Activated naive CD4-positive, alpha-beta T cell treated with anti-CD3 and anti-CD28 coated beads, Interleukin-2, amount 10 ng/mL, durations not matched to agents 5 hours and 36 hours (primary cell): ENCODE measurements around the gene TAF12. TPM values are rescaled to one million over a fixed set of nuclear protein-coding genes. Genes with fewer than 3 reads are reported as not detected.

Experiments
- total RNA-seq, 2 experiments: library from RNA; stranded (reverse); gene quantifications; one replicate each; pipeline ENCODE4 v1.2.3, GENCODE V29; 2021

The TAF12 gene
- total RNA-seq = 10 to 100 TPM; 30.9 to 31.8 TPM

GRCh38 chr1:28642847-28643635 is at the start of gene TAF12:
TAF12 (minus strand) TSS chr1:28643067; CDS start chr1:28622081, 20,986 bp downstream.

GRCh38 chr1:28668191-28668955 is 25.5 kb upstream of the TAF12 start, which contains the start of gene GMEB1:
GMEB1 (plus strand) TSS chr1:28668784; CDS start chr1:28683613, 14,829 bp downstream.

DNA sequence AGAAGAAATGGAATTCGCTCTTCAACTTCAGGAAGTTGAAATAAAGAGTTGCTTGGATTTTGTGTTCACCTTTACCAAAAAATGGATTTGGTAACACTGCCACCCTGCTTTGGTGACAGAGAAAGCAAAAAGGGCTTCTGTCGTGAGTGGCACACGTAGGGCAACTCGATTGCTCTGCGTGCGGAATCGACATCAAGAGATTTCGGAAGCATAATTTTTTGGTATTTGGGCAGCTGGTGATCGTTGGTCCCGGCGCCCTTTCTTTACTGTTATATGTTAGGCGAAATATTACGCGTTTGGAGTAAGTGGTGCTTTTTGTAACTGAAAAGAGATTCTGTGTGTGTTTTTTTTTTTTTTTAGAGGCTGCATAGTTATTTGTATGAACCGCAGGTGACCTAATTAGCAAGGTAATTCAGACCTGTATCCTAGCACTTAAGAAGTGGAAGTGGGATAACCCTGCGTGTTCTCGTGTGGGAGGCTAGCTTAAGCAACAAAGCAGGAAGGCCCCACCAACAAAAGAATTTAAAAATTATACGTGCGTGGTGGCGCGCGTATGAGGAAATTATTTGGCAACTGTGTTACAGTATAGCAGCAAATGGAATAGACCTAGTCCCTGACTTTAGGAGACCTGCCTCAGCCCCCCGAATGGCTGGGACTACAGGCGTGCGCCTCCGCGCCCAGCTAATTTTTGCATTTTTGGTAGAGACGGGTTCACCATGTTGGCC is 5.8 kb upstream of the TAF12 start, which contains the start of gene RNU11:
Gene RNU11 (plus strand): TSS at position 127 of the 725 bp plus-strand sequence.

GRCh38 chr1:28591708-28592320 is 51.1 kb downstream of the TAF12 start, which contains the start of gene RAB42:
RAB42 (plus strand) TSS chr1:28592265; CDS start chr1:28592512, 247 bp downstream.

Other genes starting within 250 kb of the TAF12 start
- 10 to 100 TPM; 60.6 to 62.1 TPM for gene RCC1, start 137.0 kb downstream of the TAF12 start, total RNA-seq
- gene TRNAU1AP, start 90.0 kb downstream of the TAF12 start, total RNA-seq = 10 to 100 TPM; 54.8 to 56.8 TPM
- gene RAB42, start 50.8 kb downstream of the TAF12 start, total RNA-seq = not detected
- gene RNU11, start 5.5 kb upstream of the TAF12 start, total RNA-seq = not detected
- gene GMEB1, start 25.7 kb upstream of the TAF12 start, total RNA-seq = 10 to 100 TPM; 23.0 to 23.6 TPM
- 10 to 100 TPM; 66.7 to 68.9 TPM for gene YTHDF2, start 93.9 kb upstream of the TAF12 start, total RNA-seq
- gene OPRD1, start 169.1 kb upstream of the TAF12 start, total RNA-seq = not detected